Keratinocyte (primary cell): ENCODE results near the gene RIC8A. TPM values are rescaled to one million over a fixed set of nuclear protein-coding genes. Genes with fewer than 3 reads are reported as not detected.
A peak's percentile ranks its signal among the peaks of the same experiment; 100 is the strongest.

ENCODE experiments used
- DNase-seq: peaks from one replicate; pipeline ENCODE4 v3.0.0-alpha.2; 2011; ENCODE audit warnings: low read depth, missing footprints, low spot score
- FAIRE-seq: peaks from 2 replicates; lab custom pipeline; 2011; peaks lifted over from hg19 to GRCh38; lab: Jason Lieb, UNC
- H2AFZ ChIP-seq: 2 replicates; pipeline ENCODE4 v1.6.0; 2012; ENCODE audit warnings: low read length, control low read depth, inconsistent platforms; ENCODE audit not compliant: control insufficient read depth
- H3K27ac ChIP-seq: 2 replicates; pipeline ENCODE4 v1.5.1; 2011; ENCODE audit warnings: low read length; ENCODE audit not compliant: control insufficient read depth, insufficient read depth
- H3K27me3 ChIP-seq: 3 replicates; pipeline ENCODE4 v1.6.0; 2011; ENCODE audit warnings: low read length; ENCODE audit not compliant: control insufficient read depth, insufficient read depth; ENCODE audit errors: extremely low read depth
- H3K36me3 ChIP-seq, 2 experiments: 2 replicates in 1 of 2; 3 replicates in 1 of 2; pipeline ENCODE4 v1.5.1; 2011; ENCODE audit warnings: low read length in 2 of 2, mild to moderate bottlenecking in 1 of 2; ENCODE audit not compliant: control insufficient read depth in 2 of 2, insufficient read depth in 2 of 2; ENCODE audit errors: extremely low read depth in 1 of 2
- H3K4me1 ChIP-seq: 3 replicates; pipeline ENCODE4 v1.5.1; 2011; ENCODE audit warnings: low read length; ENCODE audit not compliant: control insufficient read depth, insufficient read depth; ENCODE audit errors: extremely low read depth
- H3K4me2 ChIP-seq: 3 replicates; pipeline ENCODE4 v1.6.0; 2011; ENCODE audit warnings: low read depth, low read length; ENCODE audit not compliant: control insufficient read depth, insufficient read depth; ENCODE audit errors: extremely low read depth
- H3K4me3 ChIP-seq, 3 experiments: fragments of 200-600 bp in 1 of 3; sonication (generic) in 1 of 3; 2 replicates in 2 of 3; 3 replicates in 1 of 3; pipeline ENCODE4 v1.5.1; 2011 to 2016; ENCODE audit warnings: low read length in 3 of 3, mild to moderate bottlenecking in 3 of 3, control low read depth in 2 of 3, inconsistent platforms in 1 of 3, low read depth in 1 of 3, mixed read lengths in 1 of 3, mixed run types in 1 of 3, moderate library complexity in 1 of 3; ENCODE audit not compliant: control insufficient read depth in 2 of 3, insufficient read depth in 2 of 3; ENCODE audit errors: extremely low read depth in 1 of 3
- H3K79me2 ChIP-seq: 2 replicates; pipeline ENCODE4 v1.6.0; 2012; ENCODE audit warnings: low read length; ENCODE audit not compliant: control insufficient read depth, insufficient read depth
- H3K9ac ChIP-seq: 3 replicates; pipeline ENCODE4 v1.6.0; 2011; ENCODE audit warnings: low read length; ENCODE audit not compliant: control insufficient read depth, insufficient read depth; ENCODE audit errors: extremely low read depth
- H3K9me1 ChIP-seq: 3 replicates; pipeline ENCODE4 v1.6.0; 2011; ENCODE audit warnings: low read length; ENCODE audit not compliant: control insufficient read depth, insufficient read depth; ENCODE audit errors: extremely low read depth
- H3K9me3 ChIP-seq: 2 replicates; pipeline ENCODE4 v1.5.1; 2012; ENCODE audit warnings: low read depth, low read length; ENCODE audit not compliant: control insufficient read depth
- H4K20me1 ChIP-seq: 3 replicates; pipeline ENCODE4 v1.6.0; 2011; ENCODE audit warnings: low read length; ENCODE audit not compliant: control insufficient read depth, insufficient read depth; ENCODE audit errors: extremely low read depth
- EZH2 ChIP-seq: IDR thresholded peaks from one replicate; pipeline ENCODE4 v1.6.1; 2012; ENCODE audit warnings: inconsistent platforms, mild to moderate bottlenecking, low read length, moderate library complexity
- dilution Hi-C: fragments of 300-500 bp; cut with MboI; formaldehyde crosslinking; loops from one replicate; pipeline ENCODE4 v1.7.0; 2020; ENCODE audit warnings: low sequenced_read_pairs; ENCODE audit not compliant: extremely low pct_ligation_motif_present
- polyA plus RNA-seq, 5 experiments: library from polyadenylated mRNA; depleted of rRNA in 3 of 5; stranded (reverse) in 3 of 5; stranded (forward) in 1 of 5; unstranded in 1 of 5; fragments of >200 nt; gene quantifications; 1 replicate in 1 of 5; 2 replicates in 3 of 5; 3 replicates in 1 of 5; pipeline versions ENCODE4 v1.2.1 to v1.2.3, GENCODE V29; 2011 to 2012; ENCODE audit warnings: missing spikeins in 2 of 5, low read depth in 1 of 5, low replicate concordance in 1 of 5
- TF ChIP-seq, protein P1 (sequence below), 3 experiments: IDR thresholded peaks in 1 of 3; conservative IDR thresholded peaks in 1 of 3; optimal IDR thresholded peaks in 1 of 3; 2 replicates in 2 of 3; 3 replicates in 1 of 3; pipeline versions ENCODE3 to v1.5.1; 2011; ENCODE audit warnings: low read length in 3 of 3, mild to moderate bottlenecking in 3 of 3, moderate library complexity in 2 of 3, control low read depth in 1 of 3, inconsistent platforms in 1 of 3; ENCODE audit not compliant: insufficient read depth in 2 of 3; ENCODE audit errors: extremely low read depth in 1 of 3

RIC8A gene
- polyA plus RNA-seq, 1 donor (not counting 4 experiments of a cell fraction or from before 2014, with no cell fraction given): 120 TPM

DNA sequence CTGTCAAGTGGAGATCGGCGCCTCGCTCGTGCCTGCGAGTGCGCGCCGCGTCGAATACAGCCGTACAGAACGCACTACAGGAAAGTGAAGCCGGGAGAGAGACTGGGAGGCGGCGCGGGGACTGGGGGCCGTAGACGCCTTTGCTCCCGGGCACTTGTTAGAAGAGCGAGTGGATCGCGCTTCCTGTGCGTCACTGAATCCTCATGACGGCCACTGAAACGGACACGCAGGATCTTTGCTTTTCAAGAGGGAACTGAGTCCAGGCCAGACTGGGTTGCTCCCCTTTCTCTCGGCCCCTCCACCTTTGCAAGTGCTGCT is 314 bp downstream of the RIC8A start:
- Histone ChIP-seq H3K4me1 (peaks cover 24% of the 10 kb centered on the region), H3K79me2 (peaks cover 79% of the 10 kb centered on the region), H3K9me1 (peaks cover 2% of the 10 kb centered on the region), H2AFZ (peak overlapping the region; percentile 80), H4K20me1 (peaks cover 8% of the 10 kb centered on the region), H3K4me2 (peak overlapping the region; percentile 90), H3K27me3 (no peaks in the 10 kb centered on the region), H3K9me3 (no peaks in the 10 kb centered on the region), H3K9ac (peak overlapping the region; percentile 85), H3K4me3 (peak overlapping the region; percentile 89 to 94 (median 90)), H3K36me3 (peaks cover 47 to 61% of the 10 kb centered on the region in 2 experiments), H3K27ac (peak overlapping the region; percentile 96)
- FAIRE-seq (no peak), DNase-seq (no peak)
- no peak for TF ChIP-seq EZH2
- TF ChIP-seq, protein P1, sequence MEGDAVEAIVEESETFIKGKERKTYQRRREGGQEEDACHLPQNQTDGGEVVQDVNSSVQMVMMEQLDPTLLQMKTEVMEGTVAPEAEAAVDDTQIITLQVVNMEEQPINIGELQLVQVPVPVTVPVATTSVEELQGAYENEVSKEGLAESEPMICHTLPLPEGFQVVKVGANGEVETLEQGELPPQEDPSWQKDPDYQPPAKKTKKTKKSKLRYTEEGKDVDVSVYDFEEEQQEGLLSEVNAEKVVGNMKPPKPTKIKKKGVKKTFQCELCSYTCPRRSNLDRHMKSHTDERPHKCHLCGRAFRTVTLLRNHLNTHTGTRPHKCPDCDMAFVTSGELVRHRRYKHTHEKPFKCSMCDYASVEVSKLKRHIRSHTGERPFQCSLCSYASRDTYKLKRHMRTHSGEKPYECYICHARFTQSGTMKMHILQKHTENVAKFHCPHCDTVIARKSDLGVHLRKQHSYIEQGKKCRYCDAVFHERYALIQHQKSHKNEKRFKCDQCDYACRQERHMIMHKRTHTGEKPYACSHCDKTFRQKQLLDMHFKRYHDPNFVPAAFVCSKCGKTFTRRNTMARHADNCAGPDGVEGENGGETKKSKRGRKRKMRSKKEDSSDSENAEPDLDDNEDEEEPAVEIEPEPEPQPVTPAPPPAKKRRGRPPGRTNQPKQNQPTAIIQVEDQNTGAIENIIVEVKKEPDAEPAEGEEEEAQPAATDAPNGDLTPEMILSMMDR (optimal IDR thresholded peaks at IDR 0.05 in 1 of 3, IDR thresholded peaks at IDR 0.05 in 1 of 3, conservative IDR thresholded peaks at IDR 0.05 in 1 of 3; ENCODE audit: extremely low read depth in 1 of 3, insufficient read depth in 2 of 3, low read length in 3 of 3): no peak
- dilution Hi-C loops: no loop called here

DNA sequence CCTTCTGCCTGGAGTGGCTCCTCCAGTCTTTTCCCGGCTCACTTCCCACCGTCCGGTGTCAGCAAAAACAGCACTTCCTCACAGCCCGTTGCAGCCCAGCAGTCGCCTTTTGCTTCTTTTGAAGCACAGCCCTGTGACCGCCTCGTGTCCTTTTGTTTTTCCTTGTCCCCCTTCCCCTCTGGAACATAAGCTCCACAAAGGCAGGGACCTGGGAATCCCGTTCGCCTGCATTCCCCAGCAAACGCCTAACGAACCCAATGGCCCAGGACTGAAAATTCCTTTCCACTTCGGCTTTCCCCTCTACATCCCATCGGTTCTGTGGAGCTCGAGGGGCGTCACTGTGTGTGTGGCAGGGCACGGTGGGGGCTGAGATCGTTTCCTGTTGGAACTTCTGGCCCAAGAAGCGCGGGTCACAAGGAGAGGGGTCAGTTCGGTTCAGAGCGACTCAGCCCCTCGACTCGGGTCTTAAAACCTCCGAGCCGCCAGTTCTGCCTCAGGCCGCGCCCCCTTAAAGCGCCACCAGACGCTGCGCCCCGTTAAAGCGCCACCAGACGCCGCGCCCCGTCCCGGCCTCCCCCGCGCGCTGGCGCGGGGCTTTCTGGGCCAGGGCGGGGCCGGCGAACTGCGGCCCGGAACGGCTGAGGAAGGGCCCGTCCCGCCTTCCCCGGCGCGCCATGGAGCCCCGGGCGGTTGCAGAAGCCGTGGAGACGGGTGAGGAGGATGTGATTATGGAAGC is 841 bp downstream of the RIC8A start:
- DNase-seq: no peak
- no peak for TF ChIP-seq EZH2
- TF ChIP-seq, protein P1 (optimal IDR thresholded peaks at IDR 0.05 in 1 of 3, IDR thresholded peaks at IDR 0.05 in 1 of 3, conservative IDR thresholded peaks at IDR 0.05 in 1 of 3; ENCODE audit: extremely low read depth in 1 of 3, insufficient read depth in 2 of 3, low read length in 3 of 3): no peak

More for the DNA sequence above, 841 bp downstream of the RIC8A start:
- H3K9me3 ChIP-seq: no peaks in the 10 kb centered on the region
- H3K4me3 ChIP-seq: peak overlapping the region; percentile 89 to 94 (median 90)
- FAIRE-seq: no peak
- H3K27me3 ChIP-seq: no peaks in the 10 kb centered on the region
- H4K20me1 ChIP-seq: peaks cover 8% of the 10 kb centered on the region
- peak overlapping the region; percentile 85 for H3K9ac ChIP-seq
- dilution Hi-C loops: no loop called here
- H3K4me2 ChIP-seq: peak overlapping the region; percentile 90
- peaks cover 82% of the 10 kb centered on the region for H3K79me2 ChIP-seq
- peaks cover 2% of the 10 kb centered on the region for H3K9me1 ChIP-seq
- H3K27ac ChIP-seq: peak overlapping the region; percentile 96
- peaks cover 48 to 66% of the 10 kb centered on the region in 2 experiments for H3K36me3 ChIP-seq
- H2AFZ ChIP-seq: peak overlapping the region; percentile 80
- peaks cover 24% of the 10 kb centered on the region for H3K4me1 ChIP-seq
